Eye (tissue), 1 donor: ENCODE data around the gene PFKP.
"Not testable (repeated sequence)": the region's sequence is repeated elsewhere in the genome, so short reads cannot be mapped to it uniquely, and the experiment has no call there.

Experiments used
- DNase-seq: peaks from one replicate; pipeline ENCODE4 v3.0.0-alpha.2; 2015

PFKP gene

GRCh38 chr10:3047596-3047995 is 19.8 kb upstream of the PFKP start:
- DNase-seq = no peak

- peak; percentile 67 for DNase-seq
Observed at GRCh38 chr10:3048119-3049019, 19.0 kb upstream of the PFKP start.

GRCh38 chr10:3051692-3052091 is 15.7 kb upstream of the PFKP start:
- no peak for DNase-seq

GRCh38 chr10:3053155-3053554 is 14.2 kb upstream of the PFKP start:
- DNase-seq = no peak

- no peak for DNase-seq
Observed at GRCh38 chr10:3054183-3054850, 13.0 kb upstream of the PFKP start.

- no peak for DNase-seq
Observed at GRCh38 chr10:3054851-3055199, 12.5 kb upstream of the PFKP start.

GRCh38 chr10:3056280-3057037 is 10.9 kb upstream of the PFKP start:
- DNase-seq = no peak

- DNase-seq = no peak
Observed at GRCh38 chr10:3057946-3058345, 9.4 kb upstream of the PFKP start.

GRCh38 chr10:3059974-3060373 is 7.4 kb upstream of the PFKP start:
- DNase-seq = no peak

GRCh38 chr10:3060481-3060889 is 6.9 kb upstream of the PFKP start:
- no peak for DNase-seq

- DNase-seq = not testable (repeated sequence)
Observed at GRCh38 chr10:3061323-3061898, 5.9 kb upstream of the PFKP start.

- DNase-seq = no peak
Observed at GRCh38 chr10:3062502-3063186, 4.7 kb upstream of the PFKP start.

- DNase-seq = no peak
Observed at GRCh38 chr10:3064423-3064822, 2.9 kb upstream of the PFKP start.

GRCh38 chr10:3065622-3066021 is 1.7 kb upstream of the PFKP start:
- no peak for DNase-seq

GRCh38 chr10:3066317-3067117 is 831 bp upstream of the PFKP start:
- DNase-seq = no peak

- DNase-seq = no peak
Observed at GRCh38 chr10:3067859-3068179, 471 bp downstream of the PFKP start.

GRCh38 chr10:3068201-3068967 is 1.0 kb downstream of the PFKP start:
- peak; percentile 84 for DNase-seq

GRCh38 chr10:3068968-3069737 is 1.8 kb downstream of the PFKP start:
- DNase-seq = peak; percentile 60

- no peak for DNase-seq
Observed at GRCh38 chr10:3069876-3070275, 2.5 kb downstream of the PFKP start.
